H1 (cell line): Measurements from ENCODE around the gene GABPB2. TPM values are rescaled to one million over a fixed set of nuclear protein-coding genes. Genes with fewer than 3 reads are reported as not detected.

ENCODE experiments used
- CTCF ChIA-PET: fragments of 300-600 bp; sonication (Branson Sonifier 250); formaldehyde crosslinking; loops from one replicate; lab custom pipeline; 2021; ENCODE audit not compliant: partially characterized antibody; lab: Charles Lee
- POLR2A ChIA-PET: fragments of 300-600 bp; sonication (Branson Sonifier 250); formaldehyde crosslinking; loops from one replicate; lab custom pipeline; 2021; ENCODE audit warnings: inconsistent platforms; ENCODE audit not compliant: partially characterized antibody; lab: Charles Lee
- DNase-seq, 2 experiments: peaks; one replicate each; pipeline versions ENCODE4 v3.0.0 to v3.0.0-alpha.2; 2010 to 2022; ENCODE audit warnings: low spot score in 2 of 2, low read depth in 1 of 2, mixed read lengths in 1 of 2
- FAIRE-seq: peaks from 2 replicates; lab custom pipeline; 2011; peaks lifted over from hg19 to GRCh38; lab: Jason Lieb, UNC
- H2AFZ ChIP-seq: 2 replicates; pipeline ENCODE4 v1.8.1; 2012; ENCODE audit warnings: low read length, inconsistent platforms
- H2AK5ac ChIP-seq: 2 replicates; pipeline ENCODE4 v1.6.1; 2013; ENCODE audit warnings: low read depth, low read length
- H2BK120ac ChIP-seq: replicated peaks from 2 replicates; pipeline ENCODE3; 2013; ENCODE audit warnings: low read depth, low read length, inconsistent platforms
- H2BK12ac ChIP-seq: 2 replicates; pipeline ENCODE4 v1.6.1; 2013; ENCODE audit warnings: low read depth, low read length
- H2BK15ac ChIP-seq: 2 replicates; pipeline ENCODE4 v1.6.1; 2013; ENCODE audit warnings: low read length
- H2BK20ac ChIP-seq: 2 replicates; pipeline ENCODE4 v1.6.1; 2013; ENCODE audit warnings: low read length
- H2BK5ac ChIP-seq: 2 replicates; pipeline ENCODE4 v1.6.1; 2013; ENCODE audit warnings: low read depth, low read length
- H3K14ac ChIP-seq: 2 replicates; pipeline ENCODE4 v1.6.1; 2013; ENCODE audit warnings: inconsistent platforms; ENCODE audit not compliant: insufficient read length
- H3K18ac ChIP-seq: 2 replicates; pipeline ENCODE4 v1.6.1; 2013; ENCODE audit warnings: low read length; ENCODE audit errors: extremely low read depth
- H3K23ac ChIP-seq: 2 replicates; pipeline ENCODE4 v1.6.1; 2013; ENCODE audit warnings: inconsistent platforms; ENCODE audit not compliant: insufficient read length
- H3K23me2 ChIP-seq: 2 replicates; pipeline ENCODE4 v1.6.1; 2013; ENCODE audit warnings: low read depth, low read length
- H3K27ac ChIP-seq: 2 replicates; pipeline ENCODE4 v1.6.1; 2011; ENCODE audit warnings: low read depth, low read length, inconsistent platforms
- H3K27me3 ChIP-seq, 4 experiments: replicated peaks in 1 of 4; 1 replicate in 1 of 4; 2 replicates in 3 of 4; pipeline versions ENCODE4 v1.6.1 to v1.8.1; 2011 to 2013; ENCODE audit warnings: low read length in 3 of 4, mild to moderate bottlenecking in 3 of 4, inconsistent platforms in 2 of 4, mixed read lengths in 2 of 4, moderate library complexity in 1 of 4; ENCODE audit not compliant: control insufficient read depth in 3 of 4, insufficient read depth in 3 of 4; ENCODE audit errors: extremely low read depth in 1 of 4
- H3K36me3 ChIP-seq, 4 experiments: 2 replicates each; pipeline versions ENCODE4 v1.6.1 to v1.8.1; 2011 to 2013; ENCODE audit warnings: mild to moderate bottlenecking in 4 of 4, low read length in 3 of 4, moderate library complexity in 2 of 4, control low read depth in 1 of 4, inconsistent platforms in 1 of 4; ENCODE audit not compliant: insufficient read depth in 4 of 4, control insufficient read depth in 2 of 4
- H3K4ac ChIP-seq: replicated peaks from 2 replicates; pipeline ENCODE3; 2013; ENCODE audit warnings: low read length, low read depth, mixed read lengths, inconsistent platforms; ENCODE audit not compliant: insufficient read length
- H3K4me1 ChIP-seq, 4 experiments: replicated peaks in 1 of 4; 1 replicate in 1 of 4; 2 replicates in 3 of 4; pipeline versions ENCODE4 v1.6.1 to v1.8.1; 2011 to 2013; ENCODE audit warnings: low read length in 3 of 4, inconsistent platforms in 2 of 4, mixed read lengths in 1 of 4; ENCODE audit not compliant: insufficient read depth in 4 of 4, control insufficient read depth in 3 of 4
- H3K4me2 ChIP-seq, 2 experiments: 2 replicates each; pipeline versions ENCODE4 v1.6.1 to v1.8.1; 2011 to 2013; ENCODE audit warnings: low read depth in 2 of 2, low read length in 2 of 2, control low read depth in 1 of 2, inconsistent platforms in 1 of 2, mild to moderate bottlenecking in 1 of 2; ENCODE audit not compliant: insufficient read depth in 1 of 2
- H3K4me3 ChIP-seq, 4 experiments: fragments of 200-600, 300-600 bp in 1 of 4; sonication (generic), shearing (Covaris generic), sonication (Bioruptor Twin) in 1 of 4; 2 replicates each; pipeline versions ENCODE4 v1.5.1 to v1.8.1; 2011 to 2016; ENCODE audit warnings: low read length in 4 of 4, low read depth in 3 of 4, control low read depth in 2 of 4, inconsistent platforms in 2 of 4, mild to moderate bottlenecking in 2 of 4, mixed read lengths in 1 of 4, moderate library complexity in 1 of 4; ENCODE audit not compliant: insufficient read depth in 2 of 4; ENCODE audit errors: extremely low read depth in 1 of 4
- H3K56ac ChIP-seq: replicated peaks from 2 replicates; pipeline ENCODE3; 2013; ENCODE audit warnings: low read depth, mild to moderate bottlenecking, mixed read lengths, low read length, inconsistent platforms; ENCODE audit not compliant: insufficient read length
- H3K79me1 ChIP-seq: 2 replicates; pipeline ENCODE4 v1.6.1; 2013; ENCODE audit warnings: low read depth, low read length, control low read depth
- H3K79me2 ChIP-seq, 2 experiments: 2 replicates each; pipeline versions ENCODE4 v1.6.1 to v1.8.1; 2012 to 2013; ENCODE audit warnings: low read length in 2 of 2, mild to moderate bottlenecking in 2 of 2, inconsistent platforms in 1 of 2; ENCODE audit not compliant: insufficient read depth in 2 of 2, control insufficient read depth in 1 of 2
- H3K9ac ChIP-seq, 4 experiments: replicated peaks in 1 of 4; 1 replicate in 1 of 4; 2 replicates in 3 of 4; pipeline versions ENCODE4 v1.6.1 to v1.8.1; 2011 to 2013; ENCODE audit warnings: low read depth in 3 of 4, low read length in 3 of 4, control low read depth in 2 of 4, mild to moderate bottlenecking in 2 of 4, moderate library complexity in 2 of 4, inconsistent platforms in 1 of 4; ENCODE audit errors: extremely low read depth in 1 of 4
- H3K9me3 ChIP-seq, 2 experiments: 2 replicates each; pipeline versions ENCODE4 v1.6.1 to v1.8.1; 2012 to 2013; ENCODE audit warnings: mild to moderate bottlenecking in 2 of 2, moderate library complexity in 2 of 2, control low read depth in 1 of 2, inconsistent platforms in 1 of 2, low read depth in 1 of 2, low read length in 1 of 2, mixed read lengths in 1 of 2; ENCODE audit not compliant: insufficient read depth in 2 of 2
- H4K20me1 ChIP-seq, 2 experiments: replicated peaks in 1 of 2; 2 replicates each; pipeline versions ENCODE3 to v1.8.1; 2011 to 2013; ENCODE audit warnings: inconsistent platforms in 2 of 2, low read length in 2 of 2, mild to moderate bottlenecking in 1 of 2; ENCODE audit not compliant: insufficient read depth in 2 of 2, control insufficient read depth in 1 of 2
- H4K5ac ChIP-seq: 2 replicates; pipeline ENCODE4 v1.6.1; 2013; ENCODE audit warnings: low read length, low read depth, mixed read lengths, inconsistent platforms; ENCODE audit not compliant: insufficient read length
- H4K8ac ChIP-seq: 2 replicates; pipeline ENCODE4 v1.8.0; 2013; ENCODE audit warnings: mild to moderate bottlenecking, moderate library complexity, low read length, inconsistent platforms; ENCODE audit not compliant: insufficient read depth; ENCODE audit errors: extremely low read depth
- H4K91ac ChIP-seq: replicated peaks from 2 replicates; pipeline ENCODE3; 2013; ENCODE audit warnings: low read length, mixed read lengths, inconsistent platforms; ENCODE audit not compliant: insufficient read length
- CREB1 ChIP-seq: IDR thresholded peaks from 2 replicates; pipeline ENCODE4 v1.6.1; 2012; ENCODE audit warnings: inconsistent platforms
- FOSL1 ChIP-seq: IDR thresholded peaks from 2 replicates; pipeline ENCODE4 v1.6.1; 2011; ENCODE audit warnings: mild to moderate bottlenecking, low read depth, low read length, moderate library complexity; ENCODE audit not compliant: insufficient read depth
- POU5F1 ChIP-seq: IDR thresholded peaks from 2 replicates; pipeline ENCODE4 v1.6.1; 2011; ENCODE audit warnings: low read depth, mild to moderate bottlenecking, low read length, moderate library complexity
- RAD21 ChIP-seq, 2 experiments: IDR thresholded peaks in 1 of 2; conservative IDR thresholded peaks in 1 of 2; 2 replicates each; pipeline ENCODE4 v1.6.1; 2011; ENCODE audit warnings: low read depth in 2 of 2, low read length in 2 of 2, improper control_type of control experiment in 1 of 2, inconsistent platforms in 1 of 2, mild to moderate bottlenecking in 1 of 2, moderate library complexity in 1 of 2
- WGBS, 2 experiments: shearing (Covaris generic) in 1 of 2; methylation state at CpG; one replicate each; pipeline versions ENCODE4 v1.1.6 to v1.1.7; 2013 to 2015; ENCODE audit warnings: low lambda C conversion rate in 2 of 2, mixed read lengths in 2 of 2, inconsistent platforms in 1 of 2, low coverage in 1 of 2, missing lambda C conversion rate in 1 of 2; ENCODE audit not compliant: insufficient replicate concordance in 2 of 2, insufficient coverage in 1 of 2, insufficient read length in 1 of 2; ENCODE audit errors: extremely low coverage in 1 of 2, missing lambda C conversion rate in 1 of 2; 5-methylcytosine and 5-hydroxymethylcytosine counted together
- polyA plus RNA-seq, 7 experiments: library from polyadenylated mRNA; depleted of rRNA in 3 of 7; stranded (reverse) in 5 of 7; unstranded in 2 of 7; fragments of >200 nt in 5 of 7; fragments of 200-250 nt in 2 of 7; gene quantifications; 1 replicate in 5 of 7; 2 replicates in 1 of 7; 4 replicates in 1 of 7; pipeline versions ENCODE4 v1.2.1 to v1.2.3, GENCODE V29; 2011 to 2013; ENCODE audit warnings: missing spikeins in 2 of 7, mixed read lengths in 2 of 7
- total RNA-seq: library from RNA; stranded (reverse); fragmentation: NEBNext Ultra II Directional; extraction: Animal tissue kit (Norgen Biotek cat#: 25700); gene quantifications from 2 replicates; pipeline ENCODE4 v1.2.1, GENCODE V29; 2021

GABPB2 gene
- total and polyA plus RNA-seq, 2 of the 8 experiments (the other 6 are each of a cell fraction or from before 2014, with no cell fraction given), result 1.8 to 2.4 TPM

- FAIRE-seq, result no peak
- H3K4me2 ChIP-seq, result no peak overlapping the region
- no peak overlapping the region for H3K9ac ChIP-seq
- CTCF ChIA-PET, result interaction anchor here (0.6 to 1.9 kb wide), 4 partner anchors 20 to 425 kb away, joined by 3 to 7 read pairs (median 4); no protein-coding TSS in a partner anchor
- peaks cover 0 to 2% of the 10 kb centered on the region in 2 experiments for H4K20me1 ChIP-seq
- H2AFZ ChIP-seq, result no peak overlapping the region
- no peak overlapping the region for H2AK5ac ChIP-seq
- no peak overlapping the region for H2BK120ac ChIP-seq
- H3K56ac ChIP-seq, result no peak overlapping the region
- H2BK5ac ChIP-seq, result no peak overlapping the region
- H3K36me3 ChIP-seq, result no peaks in the 10 kb centered on the region
- H2BK12ac ChIP-seq, result no peak overlapping the region
- no peaks in the 10 kb centered on the region for H3K79me1 ChIP-seq
- H3K4me3 ChIP-seq, result no peak overlapping the region
- no peak overlapping the region for H4K5ac ChIP-seq
- H2BK20ac ChIP-seq, result no peak overlapping the region
- WGBS, 2 experiments, result 84% methylated on average over 6 of the region's 6 CpGs; no CpG with 5 or more reads in 1 of the 2 experiments
- H4K91ac ChIP-seq, result no peak overlapping the region
- peaks cover 0 to 25% (median 18%) of the 10 kb centered on the region in 4 experiments; a peak in 5 of 7 replicates for H3K27me3 ChIP-seq
- peaks cover 0 to 13% (median 10%) of the 10 kb centered on the region in 4 experiments; a peak in 6 of 7 replicates for H3K4me1 ChIP-seq
- no peaks in the 10 kb centered on the region for H3K79me2 ChIP-seq
- H3K9me3 ChIP-seq, result no peaks in the 10 kb centered on the region
- no peak overlapping the region for H3K4ac ChIP-seq
- no peak for DNase-seq
- no peak overlapping the region for H3K27ac ChIP-seq
- H3K23me2 ChIP-seq, result peaks cover 15% of the 10 kb centered on the region
- no peak overlapping the region for H3K14ac ChIP-seq
- H3K18ac ChIP-seq, result no peak overlapping the region
- H4K8ac ChIP-seq, result no peak overlapping the region
- H2BK15ac ChIP-seq, result no peak overlapping the region
- POLR2A ChIA-PET, result interaction anchor here (0.6 to 9.8 kb wide), 4 partner anchors 16 to 208 kb away, joined by 3 to 124 read pairs (median 4); partner anchors contain the start of gene SEMA6C
- H3K23ac ChIP-seq, result no peak overlapping the region
- no peak for TF ChIP-seq RAD21 (IDR thresholded peaks at IDR 0.05 in 1 of 2, conservative IDR thresholded peaks at IDR 0.05 in 1 of 2; ENCODE audit: low read depth in 2 of 2, low read length in 2 of 2)
- TF ChIP-seq FOSL1, result no peak
- no peak for TF ChIP-seq CREB1
- TF ChIP-seq POU5F1, result no peak
These were observed 58.2 kb downstream of the GABPB2 start for GRCh38 chr1:151128800-151129199.
